Gastrocnemius medialis (tissue), 4 donors: ENCODE results near the gene FEN1. TPM values are rescaled to one million over a fixed set of nuclear protein-coding genes. Genes with fewer than 3 reads are reported as not detected.

Experiments used
- ATAC-seq, 2 donors: fragments of 150-250 bp; one replicate each; pipeline ENCODE4 v1.9.1; 2016
- DNase-seq, 2 donors: peaks; one replicate each; pipeline ENCODE4 v3.0.0-alpha.2; 2019
- H3K27ac ChIP-seq, 4 donors: fragments of 200-600 bp; sonication (generic); 1 replicate in 1 of 4; 2 replicates in 3 of 4; pipeline ENCODE4 v1.5.1; 2016 to 2018; ENCODE audit warnings: mild to moderate bottlenecking in 2 of 4, moderate library complexity in 1 of 4
- H3K27me3 ChIP-seq, 3 donors: fragments of 200-600 bp; sonication (generic) in 2 of 3; 1 replicate in 1 of 3; 2 replicates in 2 of 3; pipeline versions ENCODE4 v1.5.1 to v1.6.0; 2016 to 2019; ENCODE audit warnings: mild to moderate bottlenecking in 1 of 3, moderate library complexity in 1 of 3
- H3K36me3 ChIP-seq, 2 donors: fragments of 200-600 bp; sonication (generic) in 1 of 2; one replicate each; pipeline ENCODE4 v1.5.1; 2017 to 2018
- H3K4me1 ChIP-seq, 2 donors: fragments of 200-600 bp; sonication (generic) in 1 of 2; one replicate each; pipeline ENCODE4 v1.5.1; 2016 to 2017; ENCODE audit warnings: mild to moderate bottlenecking in 2 of 2
- H3K4me3 ChIP-seq, 4 donors: fragments of 200-600 bp; sonication (generic) in 3 of 4; 1 replicate in 1 of 4; 2 replicates in 3 of 4; pipeline ENCODE4 v1.5.1; 2016 to 2019; ENCODE audit warnings: mild to moderate bottlenecking in 2 of 4
- H3K9me3 ChIP-seq, 3 donors: fragments of 200-600 bp; sonication (generic) in 2 of 3; 1 replicate in 1 of 3; 2 replicates in 2 of 3; pipeline ENCODE4 v1.5.1; 2016 to 2019
- CTCF ChIP-seq, 5 experiments: fragments of 450-650 bp in 3 of 5; fragments of 200-600 bp in 2 of 5; sonication (generic) in 2 of 5; IDR thresholded peaks in 4 of 5; conservative IDR thresholded peaks in 1 of 5; 1 replicate in 4 of 5; 2 replicates in 1 of 5; pipeline ENCODE4 v1.5.1; 2016 to 2019; ENCODE audit warnings: antibody characterized with exemption in 5 of 5, mild to moderate bottlenecking in 3 of 5, moderate library complexity in 3 of 5
- POLR2A ChIP-seq, 2 donors: fragments of 450-650 bp; IDR thresholded peaks; one replicate each; pipeline ENCODE4 v1.6.1; 2017; ENCODE audit warnings: antibody characterized with exemption in 2 of 2, mild to moderate bottlenecking in 2 of 2, moderate library complexity in 2 of 2
- in situ Hi-C, 4 donors: fragments of 200-750 bp; cut with MboI; loops; one replicate each; pipeline versions ENCODE4 v1.15.0 to v1.8.0; 2017; ENCODE audit warnings: low sequenced_read_pairs in 4 of 4
- intact Hi-C: fragments of 100-400 bp; cut with DNase I; formaldehyde crosslinking; loops from one replicate; pipeline ENCODE4 v1.15.1; 2023; ENCODE audit warnings: low total_unique reads
- total RNA-seq, 4 donors: library from RNA; depleted of rRNA; stranded (reverse); fragments of >200 nt; gene quantifications; one replicate each; pipeline versions ENCODE4 v1.1.0 to v1.2.3, GENCODE V29; 2016

The FEN1 gene
- total RNA-seq, 4 donors from 2014 or later = 7.4 to 15.7 (median 9.5) TPM

- ATAC-seq (peak; percentile 55 to 59), DNase-seq (peak; percentile 64 to 66)
- Histone ChIP-seq H3K4me1 (peaks cover 6 to 13% of the 10 kb centered on the region in 2 donors), H3K9me3 (no peaks in the 10 kb centered on the region), H3K27ac (peak within 1 kb of the TSS; percentile 57 to 74 (median 69)), H3K36me3 (no peaks in the 10 kb centered on the region), H3K4me3 (peak within 1 kb of the TSS; percentile 41 to 63 (median 58)), H3K27me3 (peaks cover 21 to 39% (median 27%) of the 10 kb centered on the region in 3 donors)
- in situ Hi-C loops (no loop called here), intact Hi-C loops (no loop called here)
- TF ChIP-seq CTCF (IDR thresholded peaks at IDR 0.05 in 4 of 5, conservative IDR thresholded peaks at IDR 0.05 in 1 of 5) (no peak), POLR2A (IDR thresholded peaks at IDR 0.05) (peak; percentile 17 to 18)
Measured at GRCh38 chr11:61827571-61828378, 35.1 kb downstream of the FEN1 start, which contains the start of gene FADS2. TSS of gene FADS2 (plus strand) at chr11:61828300. CDS start at chr11:61828391, 91 bp downstream.

- Histone ChIP-seq H3K27me3 (peaks cover 21 to 39% (median 27%) of the 10 kb centered on the region in 3 donors), H3K4me1 (peaks cover 6 to 13% of the 10 kb centered on the region in 2 donors), H3K4me3 (peak overlapping the region; percentile 41 to 63 (median 58)), H3K36me3 (no peaks in the 10 kb centered on the region), H3K9me3 (no peaks in the 10 kb centered on the region), H3K27ac (peak overlapping the region; percentile 57 to 74 (median 69))
- DNase-seq (no peak), ATAC-seq (no peak)
- in situ Hi-C loops (no loop called here), intact Hi-C loops (no loop called here)
- no peak for TF ChIP-seq CTCF (IDR thresholded peaks at IDR 0.05 in 4 of 5, conservative IDR thresholded peaks at IDR 0.05 in 1 of 5)
- TF ChIP-seq POLR2A (IDR thresholded peaks at IDR 0.05) = no peak
Measured at GRCh38 chr11:61828379-61828628, 35.6 kb downstream of the FEN1 start.

GRCh38 chr11:61828629-61829407, 36.1 kb downstream of the FEN1 start:
- Histone ChIP-seq H3K36me3 (no peaks in the 10 kb centered on the region), H3K4me1 (peaks cover 6 to 13% of the 10 kb centered on the region in 2 donors), H3K27me3 (peaks cover 21 to 39% (median 27%) of the 10 kb centered on the region in 3 donors), H3K4me3 (peak overlapping the region; percentile 41 to 63 (median 58)), H3K27ac (peak overlapping the region; percentile 57 to 74 (median 69)), H3K9me3 (no peaks in the 10 kb centered on the region)
- TF ChIP-seq CTCF (IDR thresholded peaks at IDR 0.05 in 4 of 5, conservative IDR thresholded peaks at IDR 0.05 in 1 of 5) = peak in 1 of 5 experiments; percentile 47
- no peak for TF ChIP-seq POLR2A (IDR thresholded peaks at IDR 0.05)
- DNase-seq (peak in 1 of 2 donors; percentile 38), ATAC-seq (peak in 1 of 2 donors; percentile 34)
- in situ Hi-C loops = no loop called here
- intact Hi-C loops = no loop called here

GRCh38 chr11:61829806-61830205, 37.1 kb downstream of the FEN1 start:
- intact Hi-C loops (no loop called here), in situ Hi-C loops (no loop called here)
- Histone ChIP-seq H3K4me3 (peak overlapping the region in 2 of 4 donors; percentile 1 to 61), H3K36me3 (no peaks in the 10 kb centered on the region), H3K27ac (peak overlapping the region; percentile 57 to 74 (median 69)), H3K4me1 (peaks cover 6 to 20% of the 10 kb centered on the region in 2 donors), H3K9me3 (no peaks in the 10 kb centered on the region), H3K27me3 (peaks cover 21 to 39% (median 27%) of the 10 kb centered on the region in 3 donors)
- no peak for TF ChIP-seq POLR2A (IDR thresholded peaks at IDR 0.05)
- TF ChIP-seq CTCF (IDR thresholded peaks at IDR 0.05 in 4 of 5, conservative IDR thresholded peaks at IDR 0.05 in 1 of 5) = no peak
- DNase-seq (no peak), ATAC-seq (no peak)
